ENCODE results near the gene ABHD16A.

Gene ABHD16A

GRCh38 chr6:31642798-31643570 lies 60.1 kb downstream of the ABHD16A start:
- DNase-seq (ENCODE audit: low read depth in 2 of 2) = no peak

DNA sequence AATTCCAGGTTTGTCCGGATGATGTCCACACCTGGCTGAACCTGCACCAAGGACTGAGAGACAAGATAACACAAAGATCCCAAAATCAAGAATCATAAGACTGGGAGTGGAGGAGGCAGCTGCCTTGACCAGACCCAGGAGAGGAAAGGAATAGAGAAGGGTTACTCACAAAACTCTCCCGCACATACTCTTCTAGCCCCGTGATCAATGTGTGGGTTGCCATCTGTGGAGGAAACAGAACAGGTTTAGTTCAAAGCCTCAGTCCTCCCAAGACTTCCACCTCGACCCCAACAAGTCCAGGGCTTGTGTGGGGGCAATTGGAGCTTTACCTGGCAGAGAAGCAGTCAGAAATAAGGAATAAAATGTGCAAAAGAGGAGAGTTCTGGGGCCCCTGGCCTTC lies 61.8 kb downstream of the ABHD16A start:
- no peak for DNase-seq (ENCODE audit: low read depth in 2 of 2)

DNA sequence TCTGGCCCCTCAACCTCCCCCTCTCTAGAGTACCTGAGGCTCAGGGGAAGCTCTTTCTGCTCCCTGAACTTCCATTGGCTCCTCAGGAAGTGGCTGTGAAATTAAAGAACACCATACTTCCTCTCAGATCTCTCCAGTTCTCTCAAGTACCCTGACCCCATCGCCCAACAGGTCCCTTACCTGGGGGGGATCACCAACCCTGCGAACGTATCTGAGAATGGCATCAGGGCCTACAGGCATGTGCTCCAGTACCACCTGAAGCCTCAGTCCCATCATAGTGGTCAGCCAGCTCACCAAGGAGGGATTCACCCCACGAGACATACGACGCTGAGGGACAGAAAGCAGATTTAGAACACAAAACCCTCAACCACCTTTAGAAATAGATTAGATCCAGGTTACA lies 62.5 kb downstream of the ABHD16A start:
- DNase-seq (ENCODE audit: low read depth in 2 of 2) = no peak

DNA sequence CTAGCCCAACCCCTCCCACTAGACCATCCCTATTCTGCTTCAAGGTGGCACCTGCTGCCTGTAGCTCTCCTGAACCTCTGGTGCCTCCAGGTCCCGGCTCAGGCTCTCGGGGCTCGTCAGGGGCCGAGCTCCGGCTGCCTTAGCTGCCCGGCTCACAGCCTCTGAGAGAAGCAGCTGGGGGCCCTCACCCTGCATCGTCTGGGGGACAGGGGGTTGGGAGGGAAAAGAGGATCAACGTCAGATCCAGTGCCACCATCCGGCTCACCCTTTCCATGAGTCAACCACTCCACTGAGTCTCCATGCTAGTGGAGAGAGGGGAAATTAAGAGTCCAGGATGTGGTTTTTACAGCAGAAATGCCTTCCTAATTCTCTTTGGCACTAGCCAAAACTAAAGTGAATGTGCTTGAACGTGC lies 63.7 kb downstream of the ABHD16A start:
- no peak for DNase-seq (ENCODE audit: low read depth in 2 of 2)

DNA sequence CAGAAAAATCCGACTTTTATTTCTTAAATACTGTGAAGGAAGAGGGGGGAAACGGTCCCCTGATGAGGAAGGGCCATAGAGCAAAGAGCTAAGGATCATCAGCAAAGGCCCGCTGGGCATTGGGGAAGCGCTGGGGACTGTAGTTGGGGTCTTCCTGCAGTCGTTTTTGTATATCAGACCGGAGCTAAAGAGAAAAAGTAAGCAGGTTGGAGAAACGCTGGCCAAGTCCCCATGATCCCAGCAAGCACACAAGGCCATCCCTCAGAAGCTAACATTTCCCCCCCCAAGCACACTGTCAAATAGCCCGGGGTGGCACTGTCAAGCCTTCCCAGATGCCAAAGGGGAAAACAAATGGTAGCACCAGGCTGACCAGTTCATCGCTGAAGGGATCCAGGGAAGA lies 64.1 kb downstream of the ABHD16A start:
- DNase-seq (ENCODE audit: low read depth in 2 of 2) = no peak
